ENCODE results near the gene GIMAP1.

- no peak for TF ChIP-seq CTCF (IDR thresholded peaks at IDR 0.05)
- no peak for TF ChIP-seq REST (IDR thresholded peaks at IDR 0.05; ENCODE audit: low read depth, low read length)
- TF ChIP-seq FOXJ3 (CRISPR knock-in tag; IDR thresholded peaks at IDR 0.05) = no peak
- no peak for TF ChIP-seq MEF2A (IDR thresholded peaks at IDR 0.05; ENCODE audit: borderline replicate concordance, low read depth)
- TF ChIP-seq, protein P1, sequence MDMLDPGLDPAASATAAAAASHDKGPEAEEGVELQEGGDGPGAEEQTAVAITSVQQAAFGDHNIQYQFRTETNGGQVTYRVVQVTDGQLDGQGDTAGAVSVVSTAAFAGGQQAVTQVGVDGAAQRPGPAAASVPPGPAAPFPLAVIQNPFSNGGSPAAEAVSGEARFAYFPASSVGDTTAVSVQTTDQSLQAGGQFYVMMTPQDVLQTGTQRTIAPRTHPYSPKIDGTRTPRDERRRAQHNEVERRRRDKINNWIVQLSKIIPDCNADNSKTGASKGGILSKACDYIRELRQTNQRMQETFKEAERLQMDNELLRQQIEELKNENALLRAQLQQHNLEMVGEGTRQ (IDR thresholded peaks at IDR 0.05; ENCODE audit: borderline replicate concordance, low read depth, low read length) = no peak
- TF ChIP-seq NFIC (IDR thresholded peaks at IDR 0.05; ENCODE audit: borderline replicate concordance) = no peak
- TF ChIP-seq TAF1 (IDR thresholded peaks at IDR 0.05; ENCODE audit: borderline replicate concordance, low read depth, low read length) = no peak
Measured at GRCh38 chr7:150746921-150747320, 30.5 kb downstream of the GIMAP1 start.

Measured in SK-N-SH (cell line).